ENCODE results near the gene RNF182. TPM values are rescaled to one million over a fixed set of nuclear protein-coding genes. Genes with fewer than 3 reads are reported as not detected.
"Not testable (repeated sequence)": the region's sequence is repeated elsewhere in the genome, so short reads cannot be mapped to it uniquely, and the experiment has no call there.

The RNF182 gene
- total and polyA plus RNA-seq, 2 donors = 0.90 to 1.4 TPM

DNA sequence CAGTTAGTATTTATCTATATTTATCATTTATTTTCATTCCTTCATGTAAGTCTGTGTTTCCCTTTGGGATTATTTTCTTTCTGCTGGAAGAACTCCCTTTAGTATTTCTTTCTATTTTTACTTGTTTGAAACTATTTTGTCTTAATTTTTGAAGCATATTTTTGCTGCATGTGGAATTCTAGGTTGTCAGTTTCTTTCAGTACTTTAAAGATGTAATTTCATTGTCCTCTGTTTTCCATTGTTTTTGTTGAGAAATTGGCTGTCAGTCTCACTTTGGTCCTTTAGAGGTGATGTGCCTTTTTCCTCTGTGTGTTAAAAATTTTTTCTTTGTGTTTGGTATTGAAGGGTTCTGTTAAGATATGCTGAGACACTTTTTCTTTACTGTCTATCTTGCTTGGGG, 17.1 kb downstream of the RNF182 start:
- no peaks in the 10 kb centered on the region for H3K4me1 ChIP-seq (ENCODE audit: control insufficient read depth in 2 of 2, insufficient read depth in 2 of 2, low read length in 2 of 2)
- DNase-seq (ENCODE audit: low read depth in 6 of 9, low spot score in 9 of 9) = no peak
- H3K36me3 ChIP-seq (ENCODE audit: control insufficient read depth in 2 of 2, insufficient read depth in 2 of 2, low read length in 1 of 2) = no peaks in the 10 kb centered on the region
- no peak overlapping the region for H3K4me3 ChIP-seq (ENCODE audit: low read length in 2 of 2)
- no peaks in the 10 kb centered on the region for H3K27me3 ChIP-seq (ENCODE audit: control insufficient read depth in 2 of 2, insufficient read depth in 1 of 2, low read length in 1 of 2)
- H3K9me3 ChIP-seq (ENCODE audit: control insufficient read depth in 2 of 2, insufficient read depth in 1 of 2, low read length in 1 of 2) = peaks cover 0 to 4% of the 10 kb centered on the region in 2 donors
- no peak overlapping the region for H3K27ac ChIP-seq (ENCODE audit: low read depth in 1 of 2, low read length in 1 of 2)

DNA sequence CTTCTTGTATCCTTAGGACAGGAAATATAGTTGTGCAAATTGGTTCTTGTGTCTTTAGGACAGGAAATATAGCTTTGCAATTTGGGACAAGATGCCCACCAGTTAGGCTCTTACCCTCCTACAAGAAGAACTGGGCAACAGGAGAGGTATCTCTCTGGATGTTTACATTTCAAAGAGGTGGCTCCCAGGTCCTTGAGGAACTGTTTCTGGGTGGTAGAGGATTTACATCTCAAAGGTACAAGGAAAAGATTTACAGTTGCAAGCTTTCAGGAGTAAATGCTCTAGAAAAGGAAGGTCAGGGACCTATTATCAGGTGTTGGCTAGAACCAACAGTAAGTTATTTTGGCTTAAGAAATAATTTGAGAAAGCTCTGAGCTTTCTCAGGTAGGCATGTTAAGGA, 19.2 kb downstream of the RNF182 start:
- Histone ChIP-seq H3K36me3 (ENCODE audit: control insufficient read depth in 2 of 2, insufficient read depth in 2 of 2, low read length in 1 of 2) (no peaks in the 10 kb centered on the region), H3K4me1 (ENCODE audit: control insufficient read depth in 2 of 2, insufficient read depth in 2 of 2, low read length in 2 of 2) (no peaks in the 10 kb centered on the region), H3K9me3 (ENCODE audit: control insufficient read depth in 2 of 2, insufficient read depth in 1 of 2, low read length in 1 of 2) (peaks cover 0 to 4% of the 10 kb centered on the region in 2 donors), H3K27me3 (ENCODE audit: control insufficient read depth in 2 of 2, insufficient read depth in 1 of 2, low read length in 1 of 2) (no peaks in the 10 kb centered on the region), H3K4me3 (ENCODE audit: low read length in 2 of 2) (no peak overlapping the region), H3K27ac (ENCODE audit: low read depth in 1 of 2, low read length in 1 of 2) (no peak overlapping the region)
- DNase-seq (ENCODE audit: low read depth in 6 of 9, low spot score in 9 of 9) = no peak

DNA sequence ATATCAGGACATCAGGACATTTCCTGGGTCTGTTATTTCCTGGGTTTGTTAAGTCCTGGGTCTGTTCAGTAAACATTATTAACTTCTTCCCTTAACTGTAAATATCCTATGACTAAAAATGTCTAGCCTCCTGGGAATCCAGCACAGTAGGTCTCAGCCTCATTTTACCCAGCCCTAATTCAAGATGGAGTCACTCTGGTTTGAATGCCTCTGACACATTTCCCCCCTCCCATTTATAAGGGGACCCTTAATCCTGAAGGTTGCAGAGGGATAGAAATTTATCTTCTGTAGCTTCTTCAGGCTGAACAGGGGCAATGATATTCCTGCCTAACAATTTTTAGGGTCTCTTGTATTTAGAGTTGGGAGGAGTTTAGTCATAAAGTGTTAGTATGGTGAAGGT, 21.8 kb downstream of the RNF182 start:
- Histone ChIP-seq H3K4me3 (ENCODE audit: low read length in 2 of 2) (no peak overlapping the region), H3K36me3 (ENCODE audit: control insufficient read depth in 2 of 2, insufficient read depth in 2 of 2, low read length in 1 of 2) (no peaks in the 10 kb centered on the region), H3K27ac (ENCODE audit: low read depth in 1 of 2, low read length in 1 of 2) (no peak overlapping the region), H3K4me1 (ENCODE audit: control insufficient read depth in 2 of 2, insufficient read depth in 2 of 2, low read length in 2 of 2) (no peaks in the 10 kb centered on the region), H3K9me3 (ENCODE audit: control insufficient read depth in 2 of 2, insufficient read depth in 1 of 2, low read length in 1 of 2) (peaks cover 0 to 4% of the 10 kb centered on the region in 2 donors), H3K27me3 (ENCODE audit: control insufficient read depth in 2 of 2, insufficient read depth in 1 of 2, low read length in 1 of 2) (no peaks in the 10 kb centered on the region)
- no peak for DNase-seq (ENCODE audit: low read depth in 6 of 9, low spot score in 9 of 9)

DNA sequence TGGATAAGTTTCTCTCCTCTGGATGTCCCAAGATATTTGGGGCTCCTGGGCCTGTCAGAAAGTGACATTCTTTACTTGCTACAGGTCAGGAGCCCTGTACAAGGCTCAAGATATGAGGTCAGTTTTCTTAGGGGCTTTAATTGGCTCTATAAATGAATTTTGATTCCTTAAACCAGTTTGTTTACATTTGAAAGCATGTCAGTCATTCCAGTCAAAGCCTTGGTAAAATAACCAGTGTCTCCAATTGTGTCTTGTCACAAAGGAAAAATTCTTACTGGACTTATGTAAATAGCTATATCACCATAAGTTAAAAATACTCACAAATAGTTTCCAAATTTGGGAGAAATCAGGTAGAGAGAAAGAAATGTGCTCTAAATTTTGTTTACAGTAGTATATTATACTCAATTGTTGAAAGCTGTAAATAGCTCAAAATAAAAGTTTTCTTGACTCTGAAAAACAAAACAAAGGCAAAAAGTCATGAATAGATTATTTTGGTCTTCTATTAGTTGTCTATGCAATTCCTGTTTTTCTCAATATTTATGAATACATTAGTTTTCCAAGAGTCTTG, 22.9 kb downstream of the RNF182 start:
- Histone ChIP-seq H3K4me3 (ENCODE audit: low read length in 2 of 2) (no peak overlapping the region), H3K4me1 (ENCODE audit: control insufficient read depth in 2 of 2, insufficient read depth in 2 of 2, low read length in 2 of 2) (no peaks in the 10 kb centered on the region), H3K9me3 (ENCODE audit: control insufficient read depth in 2 of 2, insufficient read depth in 1 of 2, low read length in 1 of 2) (no peaks in the 10 kb centered on the region), H3K27me3 (ENCODE audit: control insufficient read depth in 2 of 2, insufficient read depth in 1 of 2, low read length in 1 of 2) (no peaks in the 10 kb centered on the region), H3K27ac (ENCODE audit: low read depth in 1 of 2, low read length in 1 of 2) (no peak overlapping the region), H3K36me3 (ENCODE audit: control insufficient read depth in 2 of 2, insufficient read depth in 2 of 2, low read length in 1 of 2) (no peaks in the 10 kb centered on the region)
- DNase-seq (ENCODE audit: low read depth in 6 of 9, low spot score in 9 of 9) = no peak

DNA sequence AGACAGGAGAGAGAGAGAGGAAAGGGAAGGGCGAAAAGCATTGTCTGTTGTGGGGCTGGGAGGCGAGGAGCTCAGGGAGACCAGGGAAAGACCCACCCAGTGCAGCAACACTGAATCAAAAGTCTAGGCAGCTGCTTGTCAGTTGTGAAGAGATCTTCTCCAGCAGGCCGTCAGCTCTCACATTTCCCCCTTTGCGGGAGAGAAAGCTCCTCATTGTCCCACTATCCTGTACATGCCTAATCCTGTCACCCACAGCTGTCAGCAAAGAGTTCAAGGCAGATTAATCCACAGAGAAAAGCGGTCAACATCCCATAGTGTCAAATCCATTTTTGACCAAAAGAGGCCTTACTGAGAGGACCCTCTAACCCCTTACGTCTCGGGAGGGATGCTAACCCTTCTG, 27.3 kb downstream of the RNF182 start:
- Histone ChIP-seq H3K27me3 (ENCODE audit: control insufficient read depth in 2 of 2, insufficient read depth in 1 of 2, low read length in 1 of 2) (no peaks in the 10 kb centered on the region), H3K4me3 (ENCODE audit: low read length in 2 of 2) (no peak overlapping the region), H3K9me3 (ENCODE audit: control insufficient read depth in 2 of 2, insufficient read depth in 1 of 2, low read length in 1 of 2) (no peaks in the 10 kb centered on the region), H3K4me1 (ENCODE audit: control insufficient read depth in 2 of 2, insufficient read depth in 2 of 2, low read length in 2 of 2) (no peaks in the 10 kb centered on the region), H3K36me3 (ENCODE audit: control insufficient read depth in 2 of 2, insufficient read depth in 2 of 2, low read length in 1 of 2) (no peaks in the 10 kb centered on the region), H3K27ac (ENCODE audit: low read depth in 1 of 2, low read length in 1 of 2) (no peak overlapping the region)
- WGBS = 92% methylated on average over 7 of the region's 7 CpGs
- DNase-seq (ENCODE audit: low read depth in 6 of 9, low spot score in 9 of 9) = no peak

DNA sequence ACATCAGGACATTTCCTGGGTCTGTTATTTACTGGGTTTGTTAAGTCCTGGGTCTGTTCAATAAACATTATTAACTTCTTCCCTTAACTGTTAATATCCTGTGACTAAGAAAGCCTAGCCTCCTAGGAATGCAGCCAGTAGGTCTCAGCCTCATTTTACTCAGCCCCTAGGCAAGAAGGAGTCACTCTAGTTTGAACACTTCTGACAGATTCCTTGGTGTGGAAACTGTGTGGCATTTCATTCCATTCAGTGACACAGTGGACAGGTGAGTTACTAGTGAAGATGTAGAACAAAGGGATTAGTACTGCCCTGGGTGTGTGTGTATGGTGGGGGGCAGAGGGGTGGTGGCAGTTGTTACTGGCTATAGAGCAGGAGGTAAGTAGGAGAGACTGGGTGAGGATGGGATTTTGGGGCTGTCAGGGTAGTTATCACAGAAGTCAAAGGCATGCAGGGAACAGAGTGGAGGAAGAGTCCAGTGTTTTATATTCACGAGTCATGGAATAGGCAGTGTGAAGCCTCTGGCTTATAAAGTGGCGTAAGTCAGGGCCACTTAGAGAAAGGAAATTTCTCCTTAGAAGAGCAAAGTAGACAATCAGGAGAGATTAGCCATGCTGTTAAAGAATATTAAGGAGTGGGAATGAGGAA, 28.4 kb downstream of the RNF182 start:
- Histone ChIP-seq H3K4me1 (ENCODE audit: control insufficient read depth in 2 of 2, insufficient read depth in 2 of 2, low read length in 2 of 2) (no peaks in the 10 kb centered on the region), H3K27me3 (ENCODE audit: control insufficient read depth in 2 of 2, insufficient read depth in 1 of 2, low read length in 1 of 2) (no peaks in the 10 kb centered on the region), H3K27ac (ENCODE audit: low read depth in 1 of 2, low read length in 1 of 2) (no peak overlapping the region), H3K4me3 (ENCODE audit: low read length in 2 of 2) (no peak overlapping the region), H3K36me3 (ENCODE audit: control insufficient read depth in 2 of 2, insufficient read depth in 2 of 2, low read length in 1 of 2) (no peaks in the 10 kb centered on the region), H3K9me3 (ENCODE audit: control insufficient read depth in 2 of 2, insufficient read depth in 1 of 2, low read length in 1 of 2) (no peaks in the 10 kb centered on the region)
- DNase-seq (ENCODE audit: low read depth in 6 of 9, low spot score in 9 of 9) = no peak
- WGBS = 97% methylated on average over 2 of the region's 2 CpGs

DNA sequence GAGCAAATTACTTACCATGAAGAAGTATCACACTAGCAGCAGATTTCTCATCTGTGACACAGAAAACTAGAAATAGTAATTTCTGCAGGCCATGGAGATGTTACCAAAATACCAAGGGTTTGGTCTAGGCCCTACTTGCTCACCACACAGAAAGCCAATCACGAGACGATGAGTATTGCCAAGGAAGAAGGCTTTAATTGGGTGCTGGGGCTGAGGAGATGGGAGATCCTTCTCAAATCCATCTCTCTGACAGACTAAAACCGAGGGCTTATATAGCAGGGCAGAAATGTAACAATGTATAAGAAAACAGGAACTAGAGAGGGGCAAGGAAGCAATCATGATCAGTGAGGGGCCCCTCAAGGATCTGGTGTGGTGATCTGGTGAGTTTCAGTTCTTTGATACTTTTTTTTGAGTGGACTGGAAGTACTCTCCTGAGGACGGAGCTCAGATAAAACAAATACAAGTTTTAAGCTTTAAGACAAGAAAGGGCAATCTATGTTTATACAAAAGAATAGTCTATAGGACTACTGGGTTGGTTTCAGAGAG, 40.9 kb downstream of the RNF182 start:
- Histone ChIP-seq H3K4me3 (ENCODE audit: low read length in 2 of 2) (no peak overlapping the region), H3K36me3 (ENCODE audit: control insufficient read depth in 2 of 2, insufficient read depth in 2 of 2, low read length in 1 of 2) (no peaks in the 10 kb centered on the region)

DNA sequence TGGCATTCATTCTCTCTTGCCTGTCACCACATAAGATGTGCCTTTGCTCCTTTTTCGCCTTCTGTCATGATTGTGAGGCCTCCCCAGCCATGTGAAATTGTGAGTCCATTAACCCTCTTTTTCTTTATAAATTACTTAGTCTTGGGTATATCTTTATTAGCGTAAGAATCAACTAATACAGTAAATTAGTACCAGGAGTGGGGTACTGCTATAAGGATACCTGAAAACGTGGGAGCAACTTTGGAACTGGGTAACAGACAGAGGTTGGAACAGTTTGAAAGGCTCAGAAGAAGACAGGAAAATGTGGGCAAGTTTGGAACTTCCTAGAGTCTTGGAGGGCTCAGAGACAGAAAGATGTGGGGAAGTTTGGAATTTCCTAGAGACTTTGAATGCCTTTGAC, 46.6 kb downstream of the RNF182 start:
- Histone ChIP-seq H3K27me3 (ENCODE audit: control insufficient read depth in 2 of 2, insufficient read depth in 1 of 2, low read length in 1 of 2) (no peaks in the 10 kb centered on the region), H3K4me1 (ENCODE audit: control insufficient read depth in 2 of 2, insufficient read depth in 2 of 2, low read length in 2 of 2) (no peaks in the 10 kb centered on the region), H3K36me3 (ENCODE audit: control insufficient read depth in 2 of 2, insufficient read depth in 2 of 2, low read length in 1 of 2) (no peaks in the 10 kb centered on the region), H3K4me3 (ENCODE audit: low read length in 2 of 2) (no peak overlapping the region), H3K9me3 (ENCODE audit: control insufficient read depth in 2 of 2, insufficient read depth in 1 of 2, low read length in 1 of 2) (peaks cover 2 to 9% of the 10 kb centered on the region in 2 donors), H3K27ac (ENCODE audit: low read depth in 1 of 2, low read length in 1 of 2) (no peak overlapping the region)
- DNase-seq (ENCODE audit: low read depth in 6 of 9, low spot score in 9 of 9) = no peak
- 89% methylated on average over 3 of the region's 3 CpGs for WGBS

More for the DNA sequence above, 40.9 kb downstream of the RNF182 start:
- no peak for DNase-seq (ENCODE audit: low read depth in 6 of 9, low spot score in 9 of 9)
- no peaks in the 10 kb centered on the region for H3K27me3 ChIP-seq (ENCODE audit: control insufficient read depth in 2 of 2, insufficient read depth in 1 of 2, low read length in 1 of 2)
- WGBS = 93% methylated on average over 4 of the region's 4 CpGs
- no peaks in the 10 kb centered on the region for H3K9me3 ChIP-seq (ENCODE audit: control insufficient read depth in 2 of 2, insufficient read depth in 1 of 2, low read length in 1 of 2)
- H3K4me1 ChIP-seq (ENCODE audit: control insufficient read depth in 2 of 2, insufficient read depth in 2 of 2, low read length in 2 of 2) = no peaks in the 10 kb centered on the region
- H3K27ac ChIP-seq (ENCODE audit: low read depth in 1 of 2, low read length in 1 of 2) = no peak overlapping the region

DNA sequence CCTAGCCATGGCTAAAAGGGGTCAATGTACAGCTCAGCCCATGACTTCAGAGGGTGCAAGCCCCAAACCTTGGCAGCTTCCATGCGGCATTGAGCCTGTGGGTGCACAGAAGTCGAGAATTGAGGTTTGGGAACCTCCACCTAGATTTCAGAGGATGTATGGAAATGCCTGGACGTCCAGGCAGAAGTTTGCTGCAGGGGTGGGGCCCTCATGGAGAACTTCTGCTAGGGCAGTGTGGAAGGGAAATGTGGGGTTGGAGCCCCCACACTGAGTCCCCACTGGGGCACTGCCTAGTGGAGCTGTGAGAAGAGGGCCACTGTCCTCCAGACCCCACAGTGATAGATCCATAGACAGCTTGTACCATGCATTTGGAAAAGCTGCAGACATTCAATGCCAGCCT, 47.9 kb downstream of the RNF182 start:
- not testable (repeated sequence) for H3K9me3 ChIP-seq (ENCODE audit: control insufficient read depth in 2 of 2, insufficient read depth in 1 of 2, low read length in 1 of 2); H3K4me3 ChIP-seq (ENCODE audit: low read length in 2 of 2); H3K27ac ChIP-seq (ENCODE audit: low read depth in 1 of 2, low read length in 1 of 2); DNase-seq (ENCODE audit: low read depth in 6 of 9, low spot score in 9 of 9); H3K27me3 ChIP-seq (ENCODE audit: control insufficient read depth in 2 of 2, insufficient read depth in 1 of 2, low read length in 1 of 2); H3K36me3 ChIP-seq (ENCODE audit: control insufficient read depth in 2 of 2, insufficient read depth in 2 of 2, low read length in 1 of 2); H3K4me1 ChIP-seq (ENCODE audit: control insufficient read depth in 2 of 2, insufficient read depth in 2 of 2, low read length in 2 of 2)
- 94% methylated on average over 3 of the region's 3 CpGs for WGBS
